D721Med (cell line): ENCODE measurements around the gene BRD1.

ENCODE experiments used
- DNase-seq: peaks from one replicate; pipeline ENCODE4 v3.0.0; 2011; ENCODE audit warnings: low spot score; ENCODE audit not compliant: insufficient read length
- FAIRE-seq: peaks from 2 replicates; lab custom pipeline; 2011; peaks lifted over from hg19 to GRCh38; lab: Jason Lieb, UNC
- CTCF ChIP-seq: IDR thresholded peaks from 2 replicates; pipeline ENCODE4 v1.5.1; 2012; ENCODE audit warnings: mild to moderate bottlenecking, control low read depth; ENCODE audit not compliant: insufficient read depth; ENCODE audit errors: missing control alignments

BRD1 gene

DNA sequence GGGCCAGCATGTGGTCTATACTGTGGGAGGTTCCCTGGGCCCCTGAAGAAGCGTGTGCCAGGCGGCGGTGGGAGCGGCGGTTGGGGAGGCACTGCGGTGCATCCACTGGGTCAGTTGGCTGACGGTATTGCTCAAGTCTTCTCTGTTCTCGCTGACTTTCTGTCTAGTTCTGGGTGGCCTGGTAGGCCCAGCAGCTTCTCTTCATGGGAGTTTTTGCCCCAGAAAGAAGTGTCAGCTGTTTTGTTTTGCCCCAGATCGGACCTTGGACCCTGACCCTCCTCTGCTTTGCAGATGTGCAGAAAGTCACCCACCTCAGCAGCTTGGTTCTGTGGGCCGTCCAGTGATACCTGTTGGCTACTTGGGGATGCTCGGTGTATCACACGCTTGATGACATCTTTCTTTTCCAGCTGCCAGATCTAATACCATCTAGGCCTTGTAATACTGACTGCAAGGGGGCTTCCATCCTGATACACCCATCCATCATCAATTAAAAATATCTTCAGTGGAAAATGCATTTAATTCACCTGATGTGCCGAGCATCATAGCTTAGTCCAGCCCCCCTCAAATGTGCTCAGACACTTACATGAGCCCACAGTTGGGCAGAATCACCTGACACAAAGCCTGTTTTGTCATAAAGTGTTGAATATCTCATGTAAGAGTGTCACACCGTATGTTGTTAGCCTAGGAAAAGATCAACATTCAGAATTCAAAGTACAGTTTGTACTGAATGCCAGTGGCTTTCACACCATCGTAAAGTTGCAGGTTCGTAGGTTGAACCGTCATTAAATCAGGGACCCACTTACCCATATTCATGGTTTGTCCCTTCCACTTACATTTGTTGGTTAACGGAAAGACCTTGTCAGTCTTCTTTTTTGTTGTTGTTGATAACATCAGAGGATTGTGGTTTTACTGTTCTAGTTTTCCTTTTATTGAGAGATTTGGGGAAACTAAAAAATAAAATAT is 39.9 kb upstream of the BRD1 start:
- DNase-seq (no peak), FAIRE-seq (no peak)
- no peak for TF ChIP-seq CTCF

- FAIRE-seq (no peak), DNase-seq (no peak)
These were observed 39.0 kb upstream of the BRD1 start for GRCh38 chr22:49866646-49867045.

DNA sequence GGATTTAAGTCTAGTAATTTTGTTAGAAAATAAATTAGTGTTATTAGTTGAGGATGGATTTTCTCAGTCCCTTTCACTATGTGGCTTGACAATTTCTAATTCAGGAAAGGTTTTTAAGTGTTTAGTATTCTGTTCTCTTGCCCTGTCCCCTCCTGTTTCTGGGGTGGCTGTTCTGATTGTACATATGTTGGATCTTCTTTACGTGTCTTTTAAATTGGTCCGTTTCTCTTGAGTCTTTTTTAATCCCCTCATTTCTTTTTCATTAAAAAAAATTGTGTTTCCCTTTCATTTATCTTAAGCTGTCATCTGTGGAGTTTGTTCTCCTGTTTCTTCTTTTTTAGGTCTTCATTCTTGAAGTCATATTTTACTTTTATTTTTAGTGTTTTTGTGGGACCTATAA is 38.5 kb upstream of the BRD1 start:
- FAIRE-seq (no peak), DNase-seq (no peak)
- TF ChIP-seq CTCF, result no peak

More at GRCh38 chr22:49866646-49867045, 39.0 kb upstream of the BRD1 start:
- no peak for TF ChIP-seq CTCF

DNA sequence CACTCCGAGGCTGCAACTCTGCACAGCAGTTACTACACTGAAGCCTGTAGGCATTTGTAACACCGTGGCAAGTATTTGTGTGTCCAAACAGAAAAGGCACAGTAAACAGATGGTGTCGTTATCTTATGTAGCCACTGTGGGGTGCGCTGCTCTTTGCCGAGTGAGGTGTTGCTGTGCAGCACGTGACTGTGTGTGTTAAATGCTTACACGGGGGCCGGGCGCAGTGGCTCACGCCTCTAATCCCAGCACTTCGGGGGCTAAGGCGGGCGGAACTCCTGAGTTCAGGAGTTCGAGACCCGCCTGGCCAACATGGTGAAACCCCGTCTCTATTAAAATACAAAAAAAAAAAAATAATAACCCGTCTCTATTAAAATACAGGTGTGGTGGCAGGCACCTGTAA is 37.5 kb upstream of the BRD1 start:
- FAIRE-seq, result no peak
- TF ChIP-seq CTCF, result no peak
- no peak for DNase-seq

- no peak for DNase-seq
- TF ChIP-seq CTCF, result no peak
These were observed 36.3 kb upstream of the BRD1 start for GRCh38 chr22:49863931-49864330.

GRCh38 chr22:49862496-49862776 is 34.8 kb upstream of the BRD1 start:
- no peak for TF ChIP-seq CTCF
- no peak for DNase-seq
- FAIRE-seq, result no peak

More at GRCh38 chr22:49863931-49864330, 36.3 kb upstream of the BRD1 start:
- no peak for FAIRE-seq

- FAIRE-seq, result no peak
- no peak for TF ChIP-seq CTCF
- DNase-seq, result no peak
These were observed 34.2 kb upstream of the BRD1 start for GRCh38 chr22:49861642-49862495.
